Keratinocyte (primary cell): ENCODE results near the gene NAP1L2. TPM values are rescaled to one million over a fixed set of nuclear protein-coding genes. Genes with fewer than 3 reads are reported as not detected.

Source experiments
- polyA plus RNA-seq, 5 experiments: library from polyadenylated mRNA; depleted of rRNA in 3 of 5; stranded (reverse) in 3 of 5; stranded (forward) in 1 of 5; unstranded in 1 of 5; fragments of >200 nt; gene quantifications; 1 replicate in 1 of 5; 2 replicates in 3 of 5; 3 replicates in 1 of 5; pipeline versions ENCODE4 v1.2.1 to v1.2.3, GENCODE V29; 2011 to 2012; ENCODE audit warnings: missing spikeins in 2 of 5, low read depth in 1 of 5, low replicate concordance in 1 of 5

NAP1L2 gene
- polyA plus RNA-seq, 1 donor (not counting 4 experiments of a cell fraction or from before 2014, with no cell fraction given), result 4.0 TPM

Other genes starting within 250 kb of the NAP1L2 start
- gene PABPC1L2B, start 211.9 kb downstream of the NAP1L2 start, polyA plus RNA-seq, result not detected in 3 replicates
- not detected in 3 replicates for gene PABPC1L2A, start 135.3 kb downstream of the NAP1L2 start, polyA plus RNA-seq
- gene CDX4, start 232.2 kb upstream of the NAP1L2 start, polyA plus RNA-seq, result not detected in 3 replicates